NB4 (cell line): ENCODE results near the gene LSAMP.

Source experiments
- DNase-seq: peaks from one replicate; pipeline ENCODE4 v3.0.0; 2010; ENCODE audit warnings: low read depth
- H3K4me3 ChIP-seq: one replicate; pipeline ENCODE4 v1.5.1; 2011; ENCODE audit warnings: mild to moderate bottlenecking, low read depth, low read length, moderate library complexity
- MYC ChIP-seq: IDR thresholded peaks from 2 replicates; pipeline ENCODE4 v1.6.1; 2011; ENCODE audit warnings: low read depth, low read length
- POLR2A ChIP-seq: IDR thresholded peaks from 2 replicates; pipeline ENCODE4 v1.6.1; 2011; ENCODE audit warnings: mild to moderate bottlenecking; ENCODE audit not compliant: insufficient read length; ENCODE audit errors: extremely low read depth
- TF ChIP-seq, protein P1 (sequence below): IDR thresholded peaks from 2 replicates; pipeline ENCODE4 v1.6.1; 2011; ENCODE audit warnings: low read depth, low read length
- TF ChIP-seq, protein P2 (sequence below): IDR thresholded peaks from one replicate; pipeline ENCODE4 v1.5.1; 2012; ENCODE audit warnings: low read depth, low read length

The LSAMP gene

DNA sequence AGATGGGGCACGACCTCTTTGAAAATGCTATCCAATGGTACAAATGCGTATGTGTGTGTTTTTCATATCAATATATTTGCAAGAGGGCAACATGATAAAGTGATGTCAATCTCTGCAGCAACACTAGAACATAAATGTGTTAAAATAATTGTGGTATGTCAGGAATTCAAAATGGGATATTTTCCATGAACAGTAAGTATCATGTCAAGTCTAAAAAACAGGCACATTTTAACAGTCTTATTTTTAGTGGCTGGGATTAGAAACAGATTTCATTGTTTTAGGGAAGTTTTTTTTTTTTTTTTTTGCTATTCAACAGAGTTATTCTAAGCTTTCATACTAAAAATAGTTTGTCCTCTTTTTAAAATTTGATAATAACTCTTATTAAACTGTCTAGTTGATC lies 612.2 kb downstream of the LSAMP start:
- DNase-seq: no peak
- TF ChIP-seq, protein P1, sequence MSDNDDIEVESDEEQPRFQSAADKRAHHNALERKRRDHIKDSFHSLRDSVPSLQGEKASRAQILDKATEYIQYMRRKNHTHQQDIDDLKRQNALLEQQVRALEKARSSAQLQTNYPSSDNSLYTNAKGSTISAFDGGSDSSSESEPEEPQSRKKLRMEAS: no peak
- no peak for TF ChIP-seq MYC
- TF ChIP-seq POLR2A: no peak
- TF ChIP-seq, protein P2, sequence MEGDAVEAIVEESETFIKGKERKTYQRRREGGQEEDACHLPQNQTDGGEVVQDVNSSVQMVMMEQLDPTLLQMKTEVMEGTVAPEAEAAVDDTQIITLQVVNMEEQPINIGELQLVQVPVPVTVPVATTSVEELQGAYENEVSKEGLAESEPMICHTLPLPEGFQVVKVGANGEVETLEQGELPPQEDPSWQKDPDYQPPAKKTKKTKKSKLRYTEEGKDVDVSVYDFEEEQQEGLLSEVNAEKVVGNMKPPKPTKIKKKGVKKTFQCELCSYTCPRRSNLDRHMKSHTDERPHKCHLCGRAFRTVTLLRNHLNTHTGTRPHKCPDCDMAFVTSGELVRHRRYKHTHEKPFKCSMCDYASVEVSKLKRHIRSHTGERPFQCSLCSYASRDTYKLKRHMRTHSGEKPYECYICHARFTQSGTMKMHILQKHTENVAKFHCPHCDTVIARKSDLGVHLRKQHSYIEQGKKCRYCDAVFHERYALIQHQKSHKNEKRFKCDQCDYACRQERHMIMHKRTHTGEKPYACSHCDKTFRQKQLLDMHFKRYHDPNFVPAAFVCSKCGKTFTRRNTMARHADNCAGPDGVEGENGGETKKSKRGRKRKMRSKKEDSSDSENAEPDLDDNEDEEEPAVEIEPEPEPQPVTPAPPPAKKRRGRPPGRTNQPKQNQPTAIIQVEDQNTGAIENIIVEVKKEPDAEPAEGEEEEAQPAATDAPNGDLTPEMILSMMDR: no peak
- no peak overlapping the region for H3K4me3 ChIP-seq

DNA sequence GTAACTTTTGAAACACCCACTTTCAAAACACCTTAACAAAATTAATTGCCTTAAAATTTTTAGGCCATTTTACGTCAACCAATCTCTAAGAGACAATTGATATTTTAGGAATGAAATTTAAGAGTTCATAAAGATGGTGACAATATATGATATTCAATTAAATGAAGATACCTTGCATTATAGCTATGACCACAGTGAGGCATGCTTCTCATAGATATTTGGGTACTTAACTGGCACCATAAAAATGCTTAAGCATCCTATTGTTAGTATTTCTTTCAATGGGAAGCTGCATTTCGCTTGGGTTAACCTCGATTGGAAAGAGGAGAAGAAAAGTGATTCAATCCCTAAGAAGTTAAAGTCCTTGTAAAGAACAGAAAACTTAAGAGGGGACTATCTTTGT lies 613.0 kb downstream of the LSAMP start:
- TF ChIP-seq, protein P2: no peak
- TF ChIP-seq MYC (no peak), POLR2A (no peak)
- TF ChIP-seq, protein P1: no peak
- DNase-seq: no peak
- H3K4me3 ChIP-seq: no peak overlapping the region

DNA sequence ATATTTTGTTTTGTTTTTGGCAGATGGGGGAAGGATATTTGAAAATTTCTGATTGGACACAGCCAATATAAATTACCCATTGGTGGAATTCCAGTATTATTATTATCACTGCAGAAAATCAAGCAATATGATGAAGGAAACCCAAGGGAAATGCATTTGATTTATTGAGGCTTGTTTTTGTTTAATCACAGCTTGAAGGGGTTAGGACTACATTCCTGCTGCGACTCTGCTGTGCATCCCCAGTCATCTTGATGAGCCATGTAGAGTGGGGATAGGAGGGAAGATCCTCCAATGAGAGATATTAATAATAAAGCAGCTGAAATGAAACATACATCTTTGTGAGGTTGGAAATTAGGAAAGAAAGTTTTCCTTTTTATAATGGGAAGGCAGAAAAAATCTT lies 613.4 kb downstream of the LSAMP start:
- TF ChIP-seq, protein P2: no peak
- TF ChIP-seq MYC (no peak), POLR2A (no peak)
- TF ChIP-seq, protein P1: no peak
- DNase-seq: no peak
- no peak overlapping the region for H3K4me3 ChIP-seq

DNA sequence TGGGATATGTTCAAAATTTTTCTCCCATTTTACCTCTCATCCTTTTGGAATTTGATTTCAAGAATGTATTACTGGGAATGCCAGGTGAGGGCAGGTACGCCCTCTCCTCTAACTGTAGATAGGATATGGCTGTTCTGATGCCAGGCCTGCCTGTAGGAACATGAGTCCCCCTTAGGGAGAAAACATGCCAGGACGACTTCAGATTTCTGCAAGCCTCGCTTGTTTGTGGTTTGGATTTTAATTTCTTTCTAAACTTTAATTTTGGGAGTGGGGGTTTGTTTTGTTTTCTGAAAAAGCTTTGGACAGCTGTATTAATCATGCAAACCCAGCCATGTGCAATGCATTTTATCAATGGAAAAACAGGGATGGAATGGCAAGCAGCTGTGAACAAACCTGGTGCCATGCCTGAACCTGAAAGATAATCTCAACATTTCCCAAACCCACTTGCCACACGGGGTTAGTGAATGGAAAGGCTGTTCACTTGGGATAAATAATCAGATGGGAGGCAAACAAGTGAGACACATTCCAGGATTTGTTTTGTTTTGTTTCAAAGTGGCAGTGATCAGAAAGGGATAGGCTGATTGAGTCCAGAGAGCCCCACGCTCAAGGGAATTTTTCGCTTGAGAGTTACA lies 614.4 kb downstream of the LSAMP start:
- no peak overlapping the region for H3K4me3 ChIP-seq
- no peak for DNase-seq
- TF ChIP-seq, protein P2: no peak
- TF ChIP-seq, protein P1: no peak
- TF ChIP-seq MYC: no peak
- no peak for TF ChIP-seq POLR2A

DNA sequence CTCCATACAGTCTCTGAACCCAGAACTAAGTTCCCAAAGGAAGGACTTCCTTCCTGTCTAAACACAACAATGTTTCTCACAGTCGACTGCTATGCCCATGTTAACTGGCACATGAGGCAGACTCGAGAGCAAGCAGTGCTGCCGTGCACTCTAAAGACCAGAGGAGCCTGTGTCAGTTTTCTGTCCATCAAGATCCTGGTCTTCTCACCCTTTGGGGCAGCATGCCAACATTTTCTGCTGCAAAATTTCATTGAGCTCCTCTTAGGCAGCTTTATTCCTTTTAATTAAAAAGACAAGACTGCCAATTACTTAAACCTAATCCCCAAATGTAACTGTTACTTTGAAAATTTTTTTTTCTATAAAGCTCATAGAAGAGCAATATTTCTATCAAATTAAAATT lies 616.9 kb downstream of the LSAMP start:
- no peak for DNase-seq
- H3K4me3 ChIP-seq: no peak overlapping the region

More for the DNA sequence above, 616.9 kb downstream of the LSAMP start:
- TF ChIP-seq, protein P1: no peak
- TF ChIP-seq, protein P2: no peak
- TF ChIP-seq MYC (no peak), POLR2A (no peak)
